IPS-NIHi7 (cell line): Measurements from ENCODE around the gene NDUFB7.

Experiments used
- DNase-seq: peaks from one replicate; pipeline ENCODE4 v3.0.0; 2012; ENCODE audit warnings: mixed read lengths; ENCODE audit errors: extremely low spot score

Gene NDUFB7

DNA sequence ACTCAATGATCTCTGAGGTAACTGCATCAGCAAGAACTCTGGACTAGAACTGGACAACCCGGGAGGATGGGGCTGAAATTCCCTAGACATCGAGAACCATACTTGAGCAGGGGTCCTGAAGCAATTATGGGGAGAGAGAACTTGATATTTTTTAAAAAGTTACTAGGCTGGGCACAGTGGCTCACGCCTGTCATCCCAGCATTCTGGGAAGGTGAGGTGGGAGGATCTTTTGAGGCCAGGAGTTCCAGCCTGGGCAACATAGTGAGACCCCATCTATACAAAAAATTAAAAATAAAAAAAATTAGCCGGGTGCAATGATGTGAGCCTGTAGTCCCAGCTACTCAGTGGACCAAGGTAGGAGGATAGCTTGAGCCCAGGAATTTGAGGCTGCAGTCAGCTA lies 51.3 kb downstream of the NDUFB7 start:
- no peak for DNase-seq

DNA sequence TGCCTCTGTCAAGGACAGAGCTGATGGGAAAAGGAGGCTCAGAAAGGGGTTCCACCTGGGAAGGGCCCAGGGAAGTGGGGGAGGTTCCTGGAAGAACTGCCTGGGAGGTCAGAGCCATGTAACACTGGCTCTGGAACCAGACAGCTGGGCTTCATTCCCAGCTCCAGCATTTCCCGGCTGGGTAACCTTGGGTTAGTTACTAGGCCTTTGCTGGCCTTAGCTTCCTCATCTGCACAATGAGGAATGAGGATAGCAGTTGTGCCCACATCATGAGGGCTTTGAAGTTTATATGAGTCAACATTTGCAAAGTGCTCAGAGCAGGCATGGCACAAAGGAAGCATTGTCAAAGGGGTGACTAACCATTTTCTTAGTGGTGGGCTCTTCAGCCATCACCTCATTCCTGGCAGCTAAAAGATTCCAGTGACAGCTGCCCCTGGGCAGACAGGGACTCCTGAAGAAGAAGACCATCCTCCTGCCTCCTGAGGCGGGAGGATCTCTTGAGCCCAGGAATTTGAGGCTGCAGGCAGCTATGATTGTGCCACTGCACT lies 51.9 kb downstream of the NDUFB7 start:
- no peak for DNase-seq

GRCh38 chr19:14519245-14519859 lies 52.5 kb downstream of the NDUFB7 start:
- no peak for DNase-seq

DNA sequence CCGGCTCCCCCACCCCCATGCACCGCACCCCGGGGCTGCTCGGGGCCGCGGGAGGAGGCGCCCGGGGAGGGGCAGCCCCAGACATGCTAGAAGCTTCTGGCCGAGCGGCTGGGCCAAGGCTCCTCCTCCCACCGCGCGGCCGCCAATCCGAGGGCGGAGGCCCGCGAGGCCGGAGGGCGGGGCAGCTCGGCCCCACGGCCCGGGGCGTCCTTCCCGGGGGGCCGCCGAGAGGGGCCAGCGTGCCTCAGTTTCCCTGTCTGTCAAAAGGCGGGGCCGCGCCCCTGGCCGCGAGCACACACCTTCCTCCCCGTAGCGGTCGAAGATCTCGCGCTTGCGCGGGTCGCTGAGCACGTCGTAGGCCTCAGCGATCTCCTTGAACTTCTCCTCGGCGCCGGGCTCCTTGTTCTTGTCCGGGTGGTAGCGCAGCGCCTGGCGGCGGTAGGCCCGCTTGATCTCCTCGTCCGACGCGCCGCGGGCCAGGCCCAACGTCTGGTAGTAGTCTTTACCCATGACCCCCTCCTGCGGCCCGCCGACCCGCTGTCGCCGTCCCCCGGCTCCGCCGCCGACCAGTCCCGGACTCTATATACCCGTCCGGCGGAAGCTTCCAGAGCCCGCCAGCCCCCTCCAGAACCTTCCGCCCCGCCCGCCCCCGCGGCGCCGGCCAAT lies 53.9 kb downstream of the NDUFB7 start, which contains the start of gene DNAJB1:
Gene DNAJB1, minus strand, starts transcription at position 558 of the 666 bp plus-strand sequence. Its CDS starts 48 bp downstream, at position 510.
- DNase-seq, result peak; percentile 82

- no peak for DNase-seq
Observed at GRCh38 chr19:14517446-14517839, 54.4 kb downstream of the NDUFB7 start.

GRCh38 chr19:14516746-14517438 lies 55.0 kb downstream of the NDUFB7 start:
- no peak for DNase-seq
